HCT116 (cell line): ENCODE results near the gene FAM98B. TPM values are rescaled to one million over a fixed set of nuclear protein-coding genes. Genes with fewer than 3 reads are reported as not detected.

Experiments
- ATAC-seq: fragments of 200-7000 bp; cut with Tn5 transposase; 2 replicates; pipeline ENCODE4 v1.9.1; 2020; ENCODE audit warnings: mild to moderate bottlenecking, moderate library complexity
- BruUV-seq: library from RNA; stranded (reverse); fragments of 400-500 nt; replicated peaks from 2 replicates; lab custom pipeline; 2021; lab: Mats Ljungman, UMichigan
- CTCF ChIA-PET: fragments of 300-600 bp; sonication (Branson Sonifier 250); formaldehyde crosslinking; loops from one replicate; lab custom pipeline; 2021; ENCODE audit warnings: antibody characterized with exemption; lab: Charles Lee
- POLR2A ChIA-PET: fragments of 300-600, 350-600 bp; sonication (Branson Sonifier 250); formaldehyde crosslinking; loops from one replicate; lab custom pipeline; 2021; ENCODE audit warnings: antibody characterized with exemption; lab: Charles Lee
- RAD21 ChIA-PET, 2 experiments: fragments of 300-600 bp; sonication (Branson Sonifier 250); formaldehyde crosslinking; loops; one replicate each; lab custom pipeline; 2023; ENCODE audit warnings: low total read pairs in 2 of 2; ENCODE audit not compliant: uncharacterized antibody in 2 of 2, unreplicated experiment in 2 of 2, low non-redundant PET in 1 of 2; lab: Charles Lee
- DNase-seq: peaks from one replicate; pipeline ENCODE4 v3.0.0-alpha.2; 2010; ENCODE audit warnings: low read depth, low spot score
- H2AFZ ChIP-seq: fragments of 200-600 bp; shearing (Covaris generic), sonication (generic); 2 replicates; pipeline ENCODE4 v1.6.1; 2017; ENCODE audit warnings: low read depth, mixed run types, mixed read lengths, antibody characterized with exemption, low read length; ENCODE audit not compliant: poor library complexity, severe bottlenecking
- H3K27ac ChIP-seq: 2 replicates; pipeline ENCODE4 v1.5.1; 2012; ENCODE audit warnings: low read depth, low read length
- H3K27me3 ChIP-seq: fragments of 200-600 bp; sonication (generic); 2 replicates; pipeline ENCODE4 v1.6.1; 2016; ENCODE audit warnings: mixed run types, low read length, mixed read lengths; ENCODE audit not compliant: insufficient read depth
- H3K36me3 ChIP-seq, 2 experiments: fragments of 200-500 bp in 1 of 2; fragments of 200-600 bp in 1 of 2; sonication (Bioruptor generic) in 1 of 2; sonication (generic) in 1 of 2; 2 replicates each; pipeline versions ENCODE4 v1.5.1 to v1.6.1; 2014 to 2016; ENCODE audit warnings: low read length in 2 of 2, inconsistent platforms in 1 of 2, mixed read lengths in 1 of 2, mixed run types in 1 of 2; ENCODE audit not compliant: insufficient read depth in 2 of 2, control insufficient read depth in 1 of 2
- H3K4me1 ChIP-seq, 2 experiments: fragments of 200-600 bp in 1 of 2; sonication (generic) in 1 of 2; 2 replicates each; pipeline versions ENCODE4 v1.5.1 to v1.6.1; 2012 to 2017; ENCODE audit warnings: low read length in 2 of 2, inconsistent platforms in 1 of 2, mild to moderate bottlenecking in 1 of 2, mixed read lengths in 1 of 2, mixed run types in 1 of 2, moderate library complexity in 1 of 2; ENCODE audit not compliant: insufficient read depth in 2 of 2, control insufficient read depth in 1 of 2
- H3K4me2 ChIP-seq: fragments of 200-600 bp; sonication (generic); 2 replicates; pipeline ENCODE4 v1.6.1; 2017; ENCODE audit warnings: mixed run types, low read length, mixed read lengths
- H3K4me3 ChIP-seq, 2 experiments: fragments of 200-600 bp in 1 of 2; sonication (generic) in 1 of 2; replicated peaks in 1 of 2; 2 replicates each; pipeline ENCODE4 v1.5.1; 2011 to 2016; ENCODE audit warnings: low read length in 2 of 2, control low read depth in 1 of 2, low read depth in 1 of 2, mild to moderate bottlenecking in 1 of 2, mixed read lengths in 1 of 2, mixed run types in 1 of 2
- H3K79me2 ChIP-seq: fragments of 200-600 bp; sonication (generic); 2 replicates; pipeline ENCODE4 v1.6.1; 2017; ENCODE audit warnings: mild to moderate bottlenecking, mixed run types, low read length, moderate library complexity, mixed read lengths; ENCODE audit not compliant: insufficient read depth
- H3K9ac ChIP-seq: fragments of 200-600 bp; sonication (generic); 2 replicates; pipeline ENCODE4 v1.6.1; 2016; ENCODE audit warnings: low read length, mixed read lengths
- H3K9me2 ChIP-seq: fragments of 200-600 bp; sonication (generic), shearing (Covaris generic); 2 replicates; pipeline ENCODE4 v1.6.1; 2017; ENCODE audit warnings: mixed run types, mild to moderate bottlenecking, moderate library complexity; ENCODE audit not compliant: insufficient read depth
- H3K9me3 ChIP-seq, 2 experiments: fragments of 200-500 bp in 1 of 2; fragments of 200-600 bp in 1 of 2; sonication (Bioruptor generic) in 1 of 2; sonication (generic) in 1 of 2; 2 replicates each; pipeline ENCODE4 v1.6.1; 2014 to 2017; ENCODE audit warnings: low read length in 2 of 2, mixed read lengths in 2 of 2, inconsistent platforms in 1 of 2, low read depth in 1 of 2, mild to moderate bottlenecking in 1 of 2, mixed run types in 1 of 2, moderate library complexity in 1 of 2; ENCODE audit not compliant: control insufficient read depth in 1 of 2, insufficient read depth in 1 of 2
- H4K20me1 ChIP-seq: fragments of 200-600 bp; sonication (generic), shearing (Covaris generic); 2 replicates; pipeline ENCODE4 v1.6.1; 2017; ENCODE audit warnings: mixed run types, mild to moderate bottlenecking, moderate library complexity; ENCODE audit not compliant: insufficient read depth
- ATF3 ChIP-seq: IDR thresholded peaks from 2 replicates; pipeline ENCODE4 v1.6.1; 2012
- CEBPB ChIP-seq: IDR thresholded peaks from 2 replicates; pipeline ENCODE4 v1.6.1; 2012; ENCODE audit warnings: low read depth
- ELF1 ChIP-seq: IDR thresholded peaks from 2 replicates; pipeline ENCODE4 v1.6.1; 2012; ENCODE audit warnings: low read depth, borderline replicate concordance
- EZH2 ChIP-seq: fragments of 200-600 bp; sonication (generic); IDR thresholded peaks from 2 replicates; pipeline ENCODE4 v1.6.1; 2017; ENCODE audit warnings: antibody characterized with exemption, mixed run types
- POLR2AphosphoS5 ChIP-seq: IDR thresholded peaks from 2 replicates; pipeline ENCODE4 v1.6.1; 2011; ENCODE audit warnings: mild to moderate bottlenecking, low read depth, low read length, moderate library complexity
- REST ChIP-seq: IDR thresholded peaks from 2 replicates; pipeline ENCODE4 v1.6.1; 2012; ENCODE audit warnings: low read depth
- SP1 ChIP-seq: IDR thresholded peaks from 2 replicates; pipeline ENCODE4 v1.6.1; 2012; ENCODE audit warnings: low read depth
- SRF ChIP-seq: IDR thresholded peaks from 2 replicates; pipeline ENCODE4 v1.6.1; 2012; ENCODE audit warnings: low read depth
- TCF7L2 ChIP-seq: IDR thresholded peaks from 2 replicates; pipeline ENCODE4 v1.7.0; 2011; ENCODE audit warnings: borderline replicate concordance, inconsistent platforms; ENCODE audit not compliant: insufficient read depth, insufficient read length; ENCODE audit errors: extremely low read depth
- YY1 ChIP-seq: IDR thresholded peaks from 2 replicates; pipeline ENCODE4 v1.6.1; 2011; ENCODE audit warnings: low read length, low read depth, moderate library complexity, mild to moderate bottlenecking; ENCODE audit not compliant: insufficient replicate concordance; ENCODE audit errors: extremely low read depth
- ZFX ChIP-seq: fragments of 450-650 bp; IDR thresholded peaks from 2 replicates; pipeline ENCODE4 v1.6.1; 2017
- ZNF274 ChIP-seq: fragments of 200-500 bp; sonication (Bioruptor generic); IDR thresholded peaks from 2 replicates; pipeline ENCODE4 v1.6.1; 2014; ENCODE audit warnings: mild to moderate bottlenecking, low read depth, low read length, inconsistent platforms
- intact Hi-C: fragments of 100-400 bp; cut with micrococcal nuclease; formaldehyde crosslinking; loops from 2 replicates; pipeline ENCODE4 v1.10.0; 2022
- total RNA-seq: library from RNA; stranded (reverse); gene quantifications from one replicate; pipeline ENCODE4 v1.2.1, GENCODE V29; 2021; ENCODE audit not compliant: unreplicated experiment
- TF ChIP-seq, protein P1 (sequence below): IDR thresholded peaks from 2 replicates; pipeline ENCODE4 v1.6.1; 2011; ENCODE audit warnings: mild to moderate bottlenecking, low read length, moderate library complexity; ENCODE audit not compliant: insufficient replicate concordance; ENCODE audit errors: extremely low read depth

Gene FAM98B
- total RNA-seq, 1 experiment from 2014 or later: 44.3 TPM

GRCh38 chr15:38528294-38528693 lies 74.4 kb downstream of the FAM98B start:
- Histone ChIP-seq H3K27me3 (no peaks in the 10 kb centered on the region; the same call in 1 of the 2 replicates), H3K9me3 (no peaks in the 10 kb centered on the region), H3K4me2 (no peak overlapping the region), H3K9me2 (no peaks in the 10 kb centered on the region), H3K4me3 (no peak overlapping the region), H3K27ac (no peak overlapping the region), H3K36me3 (no peaks in the 10 kb centered on the region), H2AFZ (no peak overlapping the region), H3K79me2 (no peaks in the 10 kb centered on the region), H4K20me1 (no peaks in the 10 kb centered on the region), H3K4me1 (0 out of 4 replicates have a peak, but pooled peaks cover 3 to 9% of the 10 kb centered on the region in 2 experiments), H3K9ac (no peak overlapping the region)
- ChIA-PET RAD21 (no interaction called here), CTCF (interaction anchor here (1.2 kb wide), 1 partner anchor 36 kb away, joined by 3 read pairs; no protein-coding TSS in a partner anchor), POLR2A (no interaction called here)
- BruUV-seq: no TSS peak
- intact Hi-C loops: no loop called here
- DNase-seq (no peak), ATAC-seq (no peak)
- TF ChIP-seq SRF (no peak), YY1 (no peak), CEBPB (no peak), SP1 (no peak), ZFX (no peak), EZH2 (no peak), ATF3 (no peak), POLR2AphosphoS5 (no peak), TCF7L2 (no peak), ELF1 (no peak), ZNF274 (no peak), REST (no peak)
- TF ChIP-seq, protein P1, sequence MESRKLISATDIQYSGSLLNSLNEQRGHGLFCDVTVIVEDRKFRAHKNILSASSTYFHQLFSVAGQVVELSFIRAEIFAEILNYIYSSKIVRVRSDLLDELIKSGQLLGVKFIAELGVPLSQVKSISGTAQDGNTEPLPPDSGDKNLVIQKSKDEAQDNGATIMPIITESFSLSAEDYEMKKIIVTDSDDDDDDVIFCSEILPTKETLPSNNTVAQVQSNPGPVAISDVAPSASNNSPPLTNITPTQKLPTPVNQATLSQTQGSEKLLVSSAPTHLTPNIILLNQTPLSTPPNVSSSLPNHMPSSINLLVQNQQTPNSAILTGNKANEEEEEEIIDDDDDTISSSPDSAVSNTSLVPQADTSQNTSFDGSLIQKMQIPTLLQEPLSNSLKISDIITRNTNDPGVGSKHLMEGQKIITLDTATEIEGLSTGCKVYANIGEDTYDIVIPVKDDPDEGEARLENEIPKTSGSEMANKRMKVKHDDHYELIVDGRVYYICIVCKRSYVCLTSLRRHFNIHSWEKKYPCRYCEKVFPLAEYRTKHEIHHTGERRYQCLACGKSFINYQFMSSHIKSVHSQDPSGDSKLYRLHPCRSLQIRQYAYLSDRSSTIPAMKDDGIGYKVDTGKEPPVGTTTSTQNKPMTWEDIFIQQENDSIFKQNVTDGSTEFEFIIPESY: no peak
